ENCODE measurements around the gene ATP8B3. TPM values are rescaled to one million over a fixed set of nuclear protein-coding genes. Genes with fewer than 3 reads are reported as not detected.

The ATP8B3 gene
- total and polyA plus RNA-seq, 3 donors from 2014 or later, result 33.2 to 84.2 (median 38.0) TPM

GRCh38 chr19:1747285-1748114 is 64.6 kb downstream of the ATP8B3 start:
- H3K27me3 ChIP-seq, result no peaks in the 10 kb centered on the region
- 20% methylated on average over 16 to 22 of the region's 22 CpGs for WGBS, 2 donors
- DNase-seq, result no peak
- peaks cover 3% of the 10 kb centered on the region for H3K4me1 ChIP-seq
- no peak overlapping the region for H3K27ac ChIP-seq
- H3K36me3 ChIP-seq (ENCODE audit: low read depth, missing control alignments), result no peaks in the 10 kb centered on the region
- intact Hi-C loops (cut with DNase I; ENCODE audit: low total_unique reads), result no loop called here
- no peak overlapping the region for H3K4me3 ChIP-seq
- no peak for TF ChIP-seq POLR2A (IDR thresholded peaks at IDR 0.05)
- TF ChIP-seq, protein P1, sequence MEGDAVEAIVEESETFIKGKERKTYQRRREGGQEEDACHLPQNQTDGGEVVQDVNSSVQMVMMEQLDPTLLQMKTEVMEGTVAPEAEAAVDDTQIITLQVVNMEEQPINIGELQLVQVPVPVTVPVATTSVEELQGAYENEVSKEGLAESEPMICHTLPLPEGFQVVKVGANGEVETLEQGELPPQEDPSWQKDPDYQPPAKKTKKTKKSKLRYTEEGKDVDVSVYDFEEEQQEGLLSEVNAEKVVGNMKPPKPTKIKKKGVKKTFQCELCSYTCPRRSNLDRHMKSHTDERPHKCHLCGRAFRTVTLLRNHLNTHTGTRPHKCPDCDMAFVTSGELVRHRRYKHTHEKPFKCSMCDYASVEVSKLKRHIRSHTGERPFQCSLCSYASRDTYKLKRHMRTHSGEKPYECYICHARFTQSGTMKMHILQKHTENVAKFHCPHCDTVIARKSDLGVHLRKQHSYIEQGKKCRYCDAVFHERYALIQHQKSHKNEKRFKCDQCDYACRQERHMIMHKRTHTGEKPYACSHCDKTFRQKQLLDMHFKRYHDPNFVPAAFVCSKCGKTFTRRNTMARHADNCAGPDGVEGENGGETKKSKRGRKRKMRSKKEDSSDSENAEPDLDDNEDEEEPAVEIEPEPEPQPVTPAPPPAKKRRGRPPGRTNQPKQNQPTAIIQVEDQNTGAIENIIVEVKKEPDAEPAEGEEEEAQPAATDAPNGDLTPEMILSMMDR (IDR thresholded peaks at IDR 0.05), result no peak
- H3K9me3 ChIP-seq, result no peaks in the 10 kb centered on the region

- no peak for TF ChIP-seq POLR2A (IDR thresholded peaks at IDR 0.05)
- TF ChIP-seq, protein P1 (IDR thresholded peaks at IDR 0.05), result no peak
- Histone ChIP-seq H3K4me3 (no peak overlapping the region), H3K9me3 (no peaks in the 10 kb centered on the region), H3K4me1 (peaks cover 3% of the 10 kb centered on the region), H3K27me3 (no peaks in the 10 kb centered on the region), H3K27ac (no peak overlapping the region), H3K36me3 (ENCODE audit: low read depth, missing control alignments) (no peaks in the 10 kb centered on the region)
- intact Hi-C loops (cut with DNase I; ENCODE audit: low total_unique reads), result no loop called here
- 20 to 26% methylated on average over 20 to 25 of the region's 31 CpGs for WGBS, 2 donors
- DNase-seq, result no peak
Measured at GRCh38 chr19:1746401-1747284, 65.4 kb downstream of the ATP8B3 start.

- no peak for DNase-seq
- intact Hi-C loops (cut with DNase I; ENCODE audit: low total_unique reads), result no loop called here
- Histone ChIP-seq H3K27me3 (no peaks in the 10 kb centered on the region), H3K27ac (no peak overlapping the region), H3K36me3 (ENCODE audit: low read depth, missing control alignments) (no peaks in the 10 kb centered on the region), H3K4me3 (no peak overlapping the region), H3K4me1 (peaks cover 3% of the 10 kb centered on the region), H3K9me3 (no peaks in the 10 kb centered on the region)
- no peak for TF ChIP-seq POLR2A (IDR thresholded peaks at IDR 0.05)
- TF ChIP-seq, protein P1 (IDR thresholded peaks at IDR 0.05), result no peak
- 11 to 12% methylated on average over 14 of the region's 14 CpGs for WGBS, 2 donors
Measured at GRCh38 chr19:1745589-1746031, 66.5 kb downstream of the ATP8B3 start.

GRCh38 chr19:1744822-1745563 is 67.1 kb downstream of the ATP8B3 start:
- peaks cover 2% of the 10 kb centered on the region for H3K4me1 ChIP-seq
- H3K9me3 ChIP-seq, result no peaks in the 10 kb centered on the region
- H3K27ac ChIP-seq, result no peak overlapping the region
- no peak for DNase-seq
- H3K27me3 ChIP-seq, result no peaks in the 10 kb centered on the region
- no peaks in the 10 kb centered on the region for H3K36me3 ChIP-seq (ENCODE audit: low read depth, missing control alignments)
- H3K4me3 ChIP-seq, result no peak overlapping the region
- intact Hi-C loops (cut with DNase I; ENCODE audit: low total_unique reads), result no loop called here
- no peak for TF ChIP-seq POLR2A (IDR thresholded peaks at IDR 0.05)
- TF ChIP-seq, protein P1 (IDR thresholded peaks at IDR 0.05), result no peak
- 31 to 33% methylated on average over 6 to 19 of the region's 19 CpGs for WGBS, 2 donors

Data from testis (tissue), 3 donors.